ENCODE results near the gene PGM2.
"Not testable (repeated sequence)": the region's sequence is repeated elsewhere in the genome, so short reads cannot be mapped to it uniquely, and the experiment has no call there.

Gene PGM2

GRCh38 chr4:37816006-37816405 is 10.5 kb upstream of the PGM2 start:
- Histone ChIP-seq H4K20me1 (ENCODE audit: insufficient read depth, low read length) (no peaks in the 10 kb centered on the region), H2AFZ (ENCODE audit: low read length) (no peak overlapping the region)

GRCh38 chr4:37816719-37817118 is 9.8 kb upstream of the PGM2 start:
- Histone ChIP-seq H3K9me2 (replicated peaks; ENCODE audit: insufficient read depth, low read length) (no peaks in the 10 kb centered on the region), H3K79me2 (ENCODE audit: low read length) (no peaks in the 10 kb centered on the region), H3K9ac (ENCODE audit: low read length) (no peak overlapping the region), H3K4me3 (ENCODE audit: low read length) (no peak overlapping the region), H4K20me1 (ENCODE audit: insufficient read depth, low read length) (no peaks in the 10 kb centered on the region), H3K4me1 (ENCODE audit: low read length) (no peaks in the 10 kb centered on the region), H2AFZ (ENCODE audit: low read length) (no peak overlapping the region), H3K4me2 (ENCODE audit: low read depth, low read length) (no peak overlapping the region), H3K9me3 (replicated peaks; ENCODE audit: insufficient read depth, low read length) (no peaks in the 10 kb centered on the region), H3K27ac (ENCODE audit: low read length) (no peak overlapping the region), H3K36me3 (replicated peaks; ENCODE audit: insufficient read depth, low read length) (no peaks in the 10 kb centered on the region), H3K27me3 (replicated peaks; ENCODE audit: insufficient read depth, low read length) (no peaks in the 10 kb centered on the region), H3F3A (ENCODE audit: insufficient read depth, low read length) (no peaks in the 10 kb centered on the region)
- TF ChIP-seq EZH2phosphoT487 (IDR thresholded peaks at IDR 0.05; ENCODE audit: low read length) (no peak), CTCF (IDR thresholded peaks at IDR 0.05; ENCODE audit: low read length) (no peak), EZH2 (optimal IDR thresholded peaks at IDR 0.05; ENCODE audit: low read depth, low read length) (no peak)
- no peak for DNase-seq

More at GRCh38 chr4:37816006-37816405, 10.5 kb upstream of the PGM2 start:
- Histone ChIP-seq H3F3A (ENCODE audit: insufficient read depth, low read length) (no peaks in the 10 kb centered on the region), H3K36me3 (replicated peaks; ENCODE audit: insufficient read depth, low read length) (no peaks in the 10 kb centered on the region), H3K4me3 (ENCODE audit: low read length) (no peak overlapping the region), H3K9me3 (replicated peaks; ENCODE audit: insufficient read depth, low read length) (no peaks in the 10 kb centered on the region), H3K27me3 (replicated peaks; ENCODE audit: insufficient read depth, low read length) (no peaks in the 10 kb centered on the region), H3K4me2 (ENCODE audit: low read depth, low read length) (no peak overlapping the region), H3K27ac (ENCODE audit: low read length) (no peak overlapping the region), H3K79me2 (ENCODE audit: low read length) (no peaks in the 10 kb centered on the region), H3K9me2 (replicated peaks; ENCODE audit: insufficient read depth, low read length) (no peaks in the 10 kb centered on the region), H3K9ac (ENCODE audit: low read length) (no peak overlapping the region), H3K4me1 (ENCODE audit: low read length) (no peaks in the 10 kb centered on the region)
- TF ChIP-seq EZH2 (optimal IDR thresholded peaks at IDR 0.05; ENCODE audit: low read depth, low read length) (no peak), CTCF (IDR thresholded peaks at IDR 0.05; ENCODE audit: low read length) (no peak), EZH2phosphoT487 (IDR thresholded peaks at IDR 0.05; ENCODE audit: low read length) (no peak)
- DNase-seq = no peak

- Histone ChIP-seq H3K9ac (ENCODE audit: low read length) (no peak overlapping the region), H3K4me1 (ENCODE audit: low read length) (no peaks in the 10 kb centered on the region), H3K79me2 (ENCODE audit: low read length) (no peaks in the 10 kb centered on the region), H4K20me1 (ENCODE audit: insufficient read depth, low read length) (no peaks in the 10 kb centered on the region), H3K9me3 (replicated peaks; ENCODE audit: insufficient read depth, low read length) (no peaks in the 10 kb centered on the region), H2AFZ (ENCODE audit: low read length) (no peak overlapping the region), H3K36me3 (replicated peaks; ENCODE audit: insufficient read depth, low read length) (no peaks in the 10 kb centered on the region), H3K4me3 (ENCODE audit: low read length) (no peak overlapping the region), H3K9me2 (replicated peaks; ENCODE audit: insufficient read depth, low read length) (no peaks in the 10 kb centered on the region), H3K4me2 (ENCODE audit: low read depth, low read length) (no peak overlapping the region), H3K27me3 (replicated peaks; ENCODE audit: insufficient read depth, low read length) (no peaks in the 10 kb centered on the region), H3K27ac (ENCODE audit: low read length) (no peak overlapping the region), H3F3A (ENCODE audit: insufficient read depth, low read length) (no peaks in the 10 kb centered on the region)
- TF ChIP-seq EZH2 (optimal IDR thresholded peaks at IDR 0.05; ENCODE audit: low read depth, low read length) (no peak), EZH2phosphoT487 (IDR thresholded peaks at IDR 0.05; ENCODE audit: low read length) (no peak), CTCF (IDR thresholded peaks at IDR 0.05; ENCODE audit: low read length) (no peak)
- no peak for DNase-seq
Measured at GRCh38 chr4:37818752-37819151, 7.7 kb upstream of the PGM2 start.

- H3K9me3 ChIP-seq (replicated peaks; ENCODE audit: insufficient read depth, low read length); H3K4me3 ChIP-seq (ENCODE audit: low read length); H3K9me2 ChIP-seq (replicated peaks; ENCODE audit: insufficient read depth, low read length); H3K9ac ChIP-seq (ENCODE audit: low read length); H3K79me2 ChIP-seq (ENCODE audit: low read length); H3K4me2 ChIP-seq (ENCODE audit: low read depth, low read length); H3K27ac ChIP-seq (ENCODE audit: low read length); H2AFZ ChIP-seq (ENCODE audit: low read length); DNase-seq; H3K36me3 ChIP-seq (replicated peaks; ENCODE audit: insufficient read depth, low read length); H4K20me1 ChIP-seq (ENCODE audit: insufficient read depth, low read length); H3F3A ChIP-seq (ENCODE audit: insufficient read depth, low read length); H3K27me3 ChIP-seq (replicated peaks; ENCODE audit: insufficient read depth, low read length); H3K4me1 ChIP-seq (ENCODE audit: low read length): not testable (repeated sequence)
Measured at GRCh38 chr4:37820458-37820857, 6.0 kb upstream of the PGM2 start.

Measured in MM.1S (cell line).